Measurements from ENCODE around the gene PARD3.

Gene PARD3

GRCh38 chr10:34061841-34062240 is 753.3 kb downstream of the PARD3 start:
- Histone ChIP-seq H3K9me3 (ENCODE audit: severe bottlenecking) (no peaks in the 10 kb centered on the region), H3K4me3 (ENCODE audit: low read depth, low read length) (no peak overlapping the region), H3K36me3 (no peaks in the 10 kb centered on the region), H3K27me3 (ENCODE audit: insufficient read depth, low read depth, severe bottlenecking) (no peaks in the 10 kb centered on the region), H3K27ac (no peak overlapping the region)
- no peak for TF ChIP-seq CTCF (IDR thresholded peaks at IDR 0.05; ENCODE audit: low read depth, low read length)
- DNase-seq = no peak

All from WERI-Rb-1 (cell line).